Astrocyte (in vitro differentiated cells and primary cell): ENCODE results near the gene AP2B1.

Experiments used
- CTCF ChIP-seq: IDR thresholded peaks from 2 replicates; pipeline ENCODE4 v1.5.1; 2011; ENCODE audit warnings: low read depth, mild to moderate bottlenecking, inconsistent platforms, low read length, moderate library complexity; ENCODE audit not compliant: insufficient read depth
- EZH2 ChIP-seq: IDR thresholded peaks from 2 replicates; pipeline ENCODE4 v1.6.1; 2012; ENCODE audit warnings: mild to moderate bottlenecking, low read length, inconsistent platforms; ENCODE audit not compliant: insufficient read depth

- no peak for TF ChIP-seq EZH2
- TF ChIP-seq CTCF: no peak
These were observed 34.6 kb downstream of the AP2B1 start for GRCh38 chr17:35621768-35622167.
